Muscle layer of colon (tissue), 2 donors: Measurements from ENCODE around the gene MAP2K3.

Source experiments
- H3K27ac ChIP-seq: one replicate; pipeline ENCODE4 v1.7.0; 2013; ENCODE audit warnings: low read depth, mild to moderate bottlenecking, low read length, moderate library complexity
- H3K27me3 ChIP-seq, 2 donors: one replicate each; pipeline ENCODE4 v1.7.0; 2013; ENCODE audit warnings: low read length in 2 of 2, mild to moderate bottlenecking in 2 of 2; ENCODE audit not compliant: insufficient read depth in 2 of 2, control insufficient read depth in 1 of 2
- H3K36me3 ChIP-seq: one replicate; pipeline ENCODE4 v1.7.0; 2013; ENCODE audit warnings: mild to moderate bottlenecking, low read length; ENCODE audit not compliant: insufficient read depth
- H3K4me1 ChIP-seq: one replicate; pipeline ENCODE4 v1.7.0; 2013; ENCODE audit warnings: mild to moderate bottlenecking, low read length; ENCODE audit not compliant: insufficient read depth
- H3K4me3 ChIP-seq, 2 donors: one replicate each; pipeline ENCODE4 v1.7.0; 2013; ENCODE audit warnings: low read length in 2 of 2, low read depth in 1 of 2, mild to moderate bottlenecking in 1 of 2, moderate library complexity in 1 of 2
- H3K9ac ChIP-seq: one replicate; pipeline ENCODE4 v1.7.0; 2013; ENCODE audit warnings: low read length
- H3K9me3 ChIP-seq: one replicate; pipeline ENCODE4 v1.7.0; 2013; ENCODE audit warnings: mild to moderate bottlenecking, low read length
- donor health status: abdominal sarcoma.
- donor health status: Adenocarcinoma of cecum.

The MAP2K3 gene

DNA sequence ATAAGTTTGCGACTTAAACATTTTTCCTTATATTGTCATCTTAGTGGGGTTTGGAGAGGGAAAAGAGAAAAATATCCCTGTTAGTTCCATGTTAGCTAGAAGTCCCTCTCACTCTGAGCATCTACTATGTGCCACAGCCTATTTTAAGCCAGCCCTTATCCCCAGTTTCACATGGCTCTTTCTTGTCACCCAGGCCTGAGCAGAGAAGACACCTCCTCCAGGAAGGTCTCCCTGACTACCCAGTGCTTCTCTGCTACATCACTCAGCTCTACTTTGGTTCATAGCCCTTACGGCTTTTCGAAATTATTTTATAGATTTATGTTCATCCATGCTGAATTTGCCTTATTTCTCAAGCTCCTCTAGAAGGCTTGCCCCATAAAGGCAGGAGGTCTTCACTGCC, 7.2 kb upstream of the MAP2K3 start:
- peaks cover 18% of the 10 kb centered on the region for H3K4me1 ChIP-seq

DNA sequence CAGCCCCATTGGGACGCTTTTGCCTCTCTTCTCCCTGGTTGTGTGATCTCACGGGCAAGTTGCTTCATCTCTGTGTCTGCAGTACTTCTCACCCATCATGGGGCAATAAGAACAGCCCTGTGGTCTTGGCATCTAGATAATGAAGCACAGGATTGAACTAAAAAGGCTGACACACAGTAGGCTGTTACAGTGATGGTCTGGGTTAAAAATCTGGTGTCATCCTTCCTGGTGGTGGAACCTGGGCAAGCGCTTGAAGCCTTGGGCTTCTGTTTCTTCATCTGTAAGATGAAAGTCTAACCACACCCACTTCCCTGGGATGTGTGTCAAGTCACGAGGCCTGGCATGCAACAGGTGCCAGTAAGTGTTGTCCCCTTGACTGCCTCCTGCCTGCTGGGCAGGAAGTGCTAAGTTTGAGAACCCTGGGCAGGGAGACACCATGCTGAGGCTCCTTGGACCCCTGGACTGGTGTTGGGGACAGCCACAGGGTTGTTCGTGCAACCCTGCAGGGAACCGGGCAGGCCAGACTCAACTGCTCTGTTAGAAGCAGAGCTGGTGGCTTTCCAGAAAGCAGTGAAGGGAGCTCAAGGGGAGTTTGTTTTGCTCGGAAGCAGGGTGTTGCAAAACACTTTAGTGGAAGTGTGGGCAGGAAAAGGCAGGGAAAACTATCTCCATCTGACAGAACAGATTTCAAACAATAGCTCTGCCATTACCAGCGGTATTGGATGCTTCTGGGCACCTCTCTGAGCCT, 5.9 kb upstream of the MAP2K3 start:
- Histone ChIP-seq H3K27ac (no peak overlapping the region), H3K27me3 (no peaks in the 10 kb centered on the region), H3K9me3 (no peaks in the 10 kb centered on the region), H3K4me3 (no peak overlapping the region), H3K36me3 (no peaks in the 10 kb centered on the region), H3K9ac (no peak overlapping the region), H3K4me1 (peaks cover 25% of the 10 kb centered on the region)

More for the DNA sequence above, 7.2 kb upstream of the MAP2K3 start:
- Histone ChIP-seq H3K9ac (no peak overlapping the region), H3K36me3 (no peaks in the 10 kb centered on the region), H3K27me3 (no peaks in the 10 kb centered on the region), H3K9me3 (no peaks in the 10 kb centered on the region), H3K27ac (no peak overlapping the region), H3K4me3 (no peak overlapping the region)

DNA sequence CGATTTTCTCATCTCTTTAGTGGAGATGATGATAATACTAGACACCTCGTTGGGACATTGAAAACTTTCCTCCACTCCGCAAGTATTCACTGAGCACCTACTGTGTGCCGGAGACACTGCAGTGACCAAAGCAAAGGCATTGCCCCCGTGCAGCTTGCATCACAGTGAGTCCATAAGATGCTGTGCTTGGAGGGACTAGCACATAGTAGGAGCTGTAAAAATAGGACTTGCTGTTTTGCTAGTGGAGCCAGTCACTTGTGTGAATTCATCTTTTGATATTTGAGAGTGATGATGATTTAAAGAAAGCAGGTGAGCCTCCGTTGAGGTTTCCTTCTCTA, 5.3 kb upstream of the MAP2K3 start:
- H3K9me3 ChIP-seq, result no peaks in the 10 kb centered on the region
- no peak overlapping the region for H3K4me3 ChIP-seq
- peaks cover 25% of the 10 kb centered on the region for H3K4me1 ChIP-seq
- no peaks in the 10 kb centered on the region for H3K36me3 ChIP-seq
- H3K27ac ChIP-seq, result no peak overlapping the region
- H3K27me3 ChIP-seq, result no peaks in the 10 kb centered on the region
- no peak overlapping the region for H3K9ac ChIP-seq

DNA sequence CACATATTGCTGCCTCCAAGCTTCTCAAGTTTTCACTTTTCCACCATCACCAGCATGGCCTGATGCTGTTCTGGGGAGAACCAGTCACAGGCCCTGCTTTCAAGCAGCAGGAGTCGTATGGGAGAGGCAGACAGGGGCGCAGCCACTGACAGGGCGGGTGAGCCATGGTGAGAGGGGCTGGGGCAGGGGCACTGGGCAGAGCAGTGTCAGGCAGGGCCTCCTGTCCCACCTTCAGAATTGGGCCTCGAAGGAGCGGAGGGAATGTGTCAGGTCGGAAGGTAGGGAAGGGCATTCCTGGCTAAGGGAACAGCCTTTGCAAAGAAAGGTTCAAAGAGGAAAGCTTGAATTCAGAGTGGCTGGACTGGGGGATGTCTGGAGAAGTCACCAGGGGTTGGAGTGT, 4.9 kb upstream of the MAP2K3 start:
- Histone ChIP-seq H3K4me1 (peaks cover 24% of the 10 kb centered on the region), H3K4me3 (no peak overlapping the region), H3K27me3 (no peaks in the 10 kb centered on the region), H3K9me3 (no peaks in the 10 kb centered on the region), H3K9ac (no peak overlapping the region), H3K36me3 (no peaks in the 10 kb centered on the region), H3K27ac (no peak overlapping the region)

DNA sequence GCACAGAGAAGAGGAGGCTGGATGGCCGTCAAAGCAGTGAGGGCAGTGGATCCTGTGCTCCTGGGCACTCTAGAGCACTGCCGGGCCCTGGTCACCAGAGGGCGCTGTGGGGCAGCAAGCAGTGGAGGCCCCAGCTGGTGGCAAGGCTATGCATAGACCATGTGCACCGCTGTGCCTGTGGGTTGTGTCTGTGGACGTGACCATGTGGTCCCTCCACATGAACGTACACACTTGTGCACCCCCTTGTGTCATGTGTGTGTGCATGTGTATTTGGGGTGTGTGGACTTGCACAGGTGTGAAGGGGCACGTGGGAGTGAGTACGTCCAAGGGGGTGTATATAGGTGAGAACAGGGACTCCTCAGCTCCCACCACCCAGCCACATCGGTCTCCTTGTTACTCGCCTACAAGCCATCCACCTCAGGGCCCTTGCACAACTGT, 4.4 kb upstream of the MAP2K3 start:
- Histone ChIP-seq H3K9me3 (no peaks in the 10 kb centered on the region), H3K9ac (no peak overlapping the region), H3K27ac (no peak overlapping the region), H3K36me3 (no peaks in the 10 kb centered on the region), H3K4me1 (peaks cover 18% of the 10 kb centered on the region), H3K4me3 (no peak overlapping the region), H3K27me3 (no peaks in the 10 kb centered on the region)

DNA sequence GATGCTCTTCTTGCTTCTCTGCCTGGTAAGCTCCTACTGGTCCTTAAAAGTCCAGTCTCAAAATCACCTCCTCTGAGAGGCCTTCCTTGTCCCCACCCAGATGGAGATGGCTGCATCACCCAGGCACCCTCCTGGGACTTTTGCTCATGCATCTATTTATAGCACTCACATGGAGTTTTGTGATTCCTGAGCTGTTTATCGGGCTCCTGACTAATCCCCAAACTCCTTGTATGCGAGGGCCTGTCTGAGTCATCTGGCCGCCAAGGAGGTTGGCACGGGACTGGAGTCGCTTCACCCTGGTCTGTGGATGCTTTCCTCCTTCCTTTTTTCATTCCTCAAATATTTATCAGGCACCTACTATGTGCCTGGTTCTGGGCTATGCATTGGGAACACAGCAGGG, 2.3 kb upstream of the MAP2K3 start:
- Histone ChIP-seq H3K27ac (peak overlapping the region; percentile 12), H3K4me1 (peaks cover 29% of the 10 kb centered on the region), H3K4me3 (no peak overlapping the region), H3K36me3 (no peaks in the 10 kb centered on the region), H3K9me3 (no peaks in the 10 kb centered on the region), H3K27me3 (no peaks in the 10 kb centered on the region), H3K9ac (no peak overlapping the region)

DNA sequence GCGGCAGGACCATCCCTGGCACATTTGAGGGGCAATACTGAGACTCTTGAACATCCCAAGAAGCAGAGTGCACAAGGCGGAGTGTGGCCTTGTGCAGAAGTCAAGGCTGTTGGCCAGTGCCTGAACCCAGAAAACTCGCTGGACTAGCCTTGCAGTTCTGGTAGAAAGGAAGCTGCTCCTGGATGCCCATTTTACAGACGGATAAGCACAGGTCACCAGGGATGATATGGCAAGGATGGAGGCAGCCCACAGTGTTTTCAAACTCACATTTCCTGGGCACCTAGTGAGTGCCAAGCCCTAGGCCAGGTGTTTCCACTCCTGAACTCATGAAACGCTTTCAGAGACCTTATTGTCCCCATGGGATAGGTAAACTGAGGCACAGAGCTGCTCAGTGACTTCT, 1.7 kb upstream of the MAP2K3 start:
- Histone ChIP-seq H3K9ac (no peak overlapping the region), H3K36me3 (no peaks in the 10 kb centered on the region), H3K4me1 (peaks cover 35% of the 10 kb centered on the region), H3K27me3 (no peaks in the 10 kb centered on the region), H3K27ac (peak overlapping the region; percentile 12), H3K9me3 (no peaks in the 10 kb centered on the region), H3K4me3 (no peak overlapping the region)

DNA sequence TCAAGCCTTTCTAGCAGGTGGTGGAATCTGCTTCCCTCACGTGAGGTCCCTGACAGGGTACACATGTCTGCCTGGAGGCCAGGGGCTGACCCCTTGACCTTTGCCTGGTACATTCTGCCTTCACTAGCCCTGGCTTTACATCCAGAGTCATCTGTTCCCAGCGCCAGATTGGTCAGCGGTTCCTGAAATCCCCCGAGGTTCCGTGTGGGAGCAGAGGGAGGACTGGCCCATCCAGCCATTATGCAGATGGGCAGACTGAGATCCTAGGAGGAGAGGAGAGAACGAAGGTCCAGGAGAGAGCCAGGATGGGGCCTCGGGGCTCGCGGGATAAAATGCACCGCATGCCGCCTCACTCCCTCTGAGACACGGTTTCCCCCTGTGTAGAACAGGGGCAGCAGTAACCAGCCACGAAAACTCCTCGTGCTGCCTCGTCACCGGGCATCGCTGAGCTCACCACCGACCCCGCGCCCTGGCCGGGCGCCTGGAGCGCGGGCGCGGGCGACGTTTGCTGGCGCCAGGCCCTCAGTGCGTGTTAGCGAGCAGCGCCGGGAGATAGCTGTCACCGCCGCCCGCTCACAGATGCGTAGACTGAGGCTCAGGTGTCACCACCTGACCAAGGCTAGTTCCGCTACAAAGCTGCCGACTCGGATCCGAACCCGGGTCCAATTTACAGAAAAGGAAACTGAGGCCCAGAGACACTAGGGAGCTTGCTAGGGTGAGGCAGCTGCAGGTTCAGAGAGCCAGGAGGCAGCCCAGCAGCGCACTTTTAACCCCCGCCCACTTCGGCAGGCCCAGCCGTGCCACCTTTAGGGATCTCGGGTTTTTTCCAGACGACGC, 811 bp upstream of the MAP2K3 start:
- Histone ChIP-seq H3K27ac (peak overlapping the region; percentile 94), H3K9me3 (no peaks in the 10 kb centered on the region), H3K4me3 (peak overlapping the region; percentile 75 to 87), H3K36me3 (no peaks in the 10 kb centered on the region), H3K9ac (peak overlapping the region; percentile 12), H3K4me1 (peaks cover 43% of the 10 kb centered on the region), H3K27me3 (no peaks in the 10 kb centered on the region)

DNA sequence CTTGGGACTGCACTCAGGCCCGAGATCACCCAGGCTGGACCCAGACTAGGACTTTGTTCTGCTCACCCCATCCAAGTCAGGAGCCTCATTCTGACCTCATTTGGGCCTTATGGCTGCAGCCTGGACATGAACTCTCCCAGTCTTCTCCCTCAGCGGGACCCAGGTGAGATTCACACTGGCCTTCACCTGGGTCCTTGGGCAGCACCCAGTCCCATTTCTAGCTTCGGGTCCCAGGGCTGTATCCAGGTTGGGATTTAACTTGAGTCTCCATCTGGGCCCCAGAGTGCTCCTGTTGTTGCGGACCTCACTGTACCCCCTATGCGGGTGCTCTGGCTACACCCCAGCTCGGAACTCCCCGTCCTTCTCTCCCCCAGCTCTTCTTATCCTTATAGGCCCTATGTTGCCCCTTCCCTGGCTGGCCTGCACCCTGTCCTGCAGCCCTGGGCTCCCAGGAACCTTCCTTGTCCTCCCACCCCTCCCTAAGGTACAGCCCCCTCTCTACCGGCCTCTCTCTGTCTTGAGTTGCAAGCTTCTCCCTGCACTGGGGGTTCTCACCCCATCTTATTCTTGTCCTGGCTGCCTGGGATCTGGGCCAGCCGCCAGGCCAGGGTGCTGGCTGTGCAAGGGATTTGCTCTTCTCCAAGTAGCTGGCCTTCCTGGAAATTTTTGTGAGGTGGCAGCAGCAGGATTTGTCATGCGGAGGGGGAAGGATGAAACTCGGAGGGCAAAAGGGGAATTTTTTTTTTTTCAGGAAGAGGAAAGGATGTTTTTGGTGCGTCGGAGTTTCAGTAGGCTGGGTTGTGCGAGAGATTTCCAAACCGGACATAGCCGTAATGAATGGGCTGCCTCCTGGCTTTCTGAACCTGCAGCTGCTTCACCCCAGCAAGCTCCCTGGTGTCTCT, 904 bp downstream of the MAP2K3 start:
- Histone ChIP-seq H3K36me3 (no peaks in the 10 kb centered on the region), H3K4me3 (peak overlapping the region; percentile 70 to 87), H3K4me1 (peaks cover 60% of the 10 kb centered on the region), H3K9me3 (no peaks in the 10 kb centered on the region), H3K27ac (peak overlapping the region; percentile 94), H3K27me3 (no peaks in the 10 kb centered on the region), H3K9ac (peak overlapping the region; percentile 62)

DNA sequence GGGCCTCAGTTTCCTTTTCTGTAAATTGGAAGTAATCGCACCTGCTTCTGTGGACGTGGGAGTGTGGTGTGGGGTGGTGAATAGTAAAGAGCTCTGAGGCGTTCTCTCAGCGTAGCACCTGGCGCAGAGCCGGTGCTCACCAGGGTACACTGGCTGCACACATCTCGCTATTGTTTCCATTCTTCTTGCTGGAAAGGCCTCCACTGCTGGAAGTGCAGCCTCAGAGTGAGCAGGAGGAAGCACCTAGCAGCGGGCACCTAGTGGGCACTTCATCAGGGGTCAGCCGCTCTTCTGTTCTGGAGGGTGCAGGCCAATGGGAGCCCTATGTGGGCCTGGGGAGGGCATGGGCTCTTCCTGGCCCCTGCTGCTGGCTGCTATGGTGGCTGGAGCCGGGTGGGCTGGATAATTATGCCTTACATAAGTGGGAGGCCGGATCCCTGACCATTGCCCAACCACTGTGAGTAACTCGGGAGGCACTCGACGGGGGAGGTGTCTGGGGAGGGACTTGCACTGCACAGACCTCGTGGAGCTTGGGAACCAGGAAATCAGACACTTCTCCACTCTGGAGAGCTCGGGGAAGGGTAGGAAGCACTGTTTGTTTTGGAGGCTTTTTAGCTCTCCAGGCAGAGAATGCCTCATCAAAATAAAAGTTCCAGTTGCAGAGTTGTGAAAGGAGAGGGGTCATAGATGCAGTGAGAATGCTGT, 1.7 kb downstream of the MAP2K3 start:
- H3K9ac ChIP-seq, result peak overlapping the region; percentile 62
- H3K4me3 ChIP-seq, result peak overlapping the region; percentile 70 to 87
- H3K36me3 ChIP-seq, result no peaks in the 10 kb centered on the region
- no peaks in the 10 kb centered on the region for H3K27me3 ChIP-seq
- H3K27ac ChIP-seq, result peak overlapping the region; percentile 94
- H3K4me1 ChIP-seq, result peaks cover 63% of the 10 kb centered on the region
- H3K9me3 ChIP-seq, result no peaks in the 10 kb centered on the region
